PC-9 (cell line): ENCODE measurements around the gene PDCD1LG2. TPM values are rescaled to one million over a fixed set of nuclear protein-coding genes. Genes with fewer than 3 reads are reported as not detected.

Experiments used
- BruUV-seq: library from RNA; stranded (reverse); fragments of 400-500 nt; replicated peaks from 2 replicates; lab custom pipeline; 2021; lab: Mats Ljungman, UMichigan
- CTCF ChIA-PET: fragments of 300-600 bp; sonication (Branson Sonifier 250); formaldehyde crosslinking; loops from one replicate; lab custom pipeline; 2022; ENCODE audit warnings: antibody characterized with exemption; lab: Charles Lee
- POLR2A ChIA-PET: fragments of 300-600 bp; sonication (Branson Sonifier 250); formaldehyde crosslinking; loops from one replicate; lab custom pipeline; 2022; ENCODE audit warnings: antibody characterized with exemption; ENCODE audit not compliant: unreplicated experiment; lab: Charles Lee
- DNase-seq, 2 experiments: peaks; one replicate each; pipeline versions ENCODE4 v3.0.0 to v3.0.0-alpha.2; 2015 to 2022; ENCODE audit warnings: mixed read lengths in 1 of 2
- H2AFZ ChIP-seq: fragments of 200-600 bp; sonication (generic); 2 replicates; pipeline ENCODE4 v1.8.1; 2017; ENCODE audit warnings: antibody characterized with exemption
- H3F3A ChIP-seq: fragments of 200-600 bp; sonication (generic); 2 replicates; pipeline ENCODE4 v1.8.1; 2017; ENCODE audit warnings: antibody characterized with exemption, mild to moderate bottlenecking, low read depth; ENCODE audit not compliant: insufficient read depth
- H3K27ac ChIP-seq: fragments of 200-600 bp; sonication (generic); 2 replicates; pipeline ENCODE4 v1.6.1; 2016; ENCODE audit warnings: mixed run types
- H3K27me3 ChIP-seq: fragments of 200-600 bp; sonication (generic); 2 replicates; pipeline ENCODE4 v1.6.1; 2016; ENCODE audit warnings: low read depth, mixed run types; ENCODE audit not compliant: insufficient read depth
- H3K36me3 ChIP-seq: fragments of 200-600 bp; sonication (generic); 2 replicates; pipeline ENCODE4 v1.6.1; 2016; ENCODE audit warnings: low read depth, mixed run types
- H3K4me1 ChIP-seq: fragments of 200-600 bp; sonication (generic); replicated peaks from 2 replicates; pipeline ENCODE4 v1.6.1; 2016; ENCODE audit warnings: mixed run types; ENCODE audit not compliant: insufficient read depth
- H3K4me2 ChIP-seq: fragments of 200-600 bp; sonication (generic); 2 replicates; pipeline ENCODE4 v1.6.1; 2017; ENCODE audit warnings: mixed run types
- H3K4me3 ChIP-seq: fragments of 200-600 bp; sonication (generic); 2 replicates; pipeline ENCODE4 v1.6.1; 2016; ENCODE audit warnings: mixed run types
- H3K79me2 ChIP-seq: fragments of 200-600 bp; sonication (generic); 2 replicates; pipeline ENCODE4 v1.6.1; 2017; ENCODE audit warnings: low read depth, mixed run types
- H3K9me2 ChIP-seq: fragments of 200-600 bp; sonication (generic); 2 replicates; pipeline ENCODE4 v1.8.1; 2017; ENCODE audit warnings: mild to moderate bottlenecking; ENCODE audit not compliant: insufficient read depth
- H3K9me3 ChIP-seq: fragments of 200-600 bp; sonication (generic); 2 replicates; pipeline ENCODE4 v1.8.1; 2016; ENCODE audit warnings: low read depth; ENCODE audit not compliant: insufficient read depth
- H4K20me1 ChIP-seq: fragments of 200-600 bp; sonication (generic); 2 replicates; pipeline ENCODE4 v1.8.1; 2017; ENCODE audit not compliant: insufficient read depth
- EZH2 ChIP-seq: fragments of 200-600 bp; sonication (generic); IDR thresholded peaks from 2 replicates; pipeline ENCODE4 v1.8.0; 2017; ENCODE audit warnings: antibody characterized with exemption, low read depth
- intact Hi-C: fragments of 100-400 bp; cut with micrococcal nuclease; formaldehyde crosslinking; loops from one replicate; pipeline ENCODE4 v1.10.0; 2022; ENCODE audit not compliant: unreplicated experiment
- total RNA-seq: library from RNA; stranded (reverse); gene quantifications from 2 replicates; pipeline ENCODE4 v1.2.3, GENCODE V29; 2021
- TF ChIP-seq, protein P1 (sequence below): fragments of 200-600 bp; sonication (generic); conservative IDR thresholded peaks from 2 replicates; pipeline ENCODE4 v1.6.1; 2017; ENCODE audit warnings: mixed run types, antibody characterized with exemption, mild to moderate bottlenecking, moderate library complexity

Gene PDCD1LG2
- total RNA-seq, 1 experiment from 2014 or later = 1.4 TPM

DNA sequence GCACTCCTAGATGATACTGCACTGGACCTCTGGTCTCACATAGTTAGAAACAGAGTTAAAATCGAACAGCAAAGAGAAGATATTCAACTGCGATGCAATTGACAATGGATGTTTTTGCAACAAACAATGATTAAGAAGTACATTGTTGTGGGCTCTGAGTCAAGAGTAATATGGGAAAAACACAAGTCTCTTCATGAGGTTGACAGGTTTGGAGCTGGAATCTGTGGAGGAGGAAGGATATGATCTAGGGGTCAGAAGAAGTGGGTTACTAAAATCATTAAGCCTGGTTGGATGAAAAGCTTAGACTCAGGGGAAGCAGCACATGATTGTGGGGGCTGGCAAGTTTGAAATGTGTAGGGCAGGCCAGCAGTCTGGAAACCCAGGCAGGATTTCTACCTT lies 53.1 kb downstream of the PDCD1LG2 start:
- intact Hi-C loops = no loop called here
- Histone ChIP-seq H3K36me3 (no peaks in the 10 kb centered on the region), H3K27ac (no peak overlapping the region), H2AFZ (no peak overlapping the region), H3K4me3 (no peak overlapping the region), H3K4me2 (no peak overlapping the region), H3K27me3 (no peaks in the 10 kb centered on the region), H3K9me2 (no peaks in the 10 kb centered on the region), H3K4me1 (no peaks in the 10 kb centered on the region), H3F3A (no peaks in the 10 kb centered on the region), H3K9me3 (no peaks in the 10 kb centered on the region), H4K20me1 (no peaks in the 10 kb centered on the region), H3K79me2 (no peaks in the 10 kb centered on the region)
- no peak for DNase-seq
- CTCF ChIA-PET = no interaction called here
- BruUV-seq = no TSS peak
- TF ChIP-seq, protein P1, sequence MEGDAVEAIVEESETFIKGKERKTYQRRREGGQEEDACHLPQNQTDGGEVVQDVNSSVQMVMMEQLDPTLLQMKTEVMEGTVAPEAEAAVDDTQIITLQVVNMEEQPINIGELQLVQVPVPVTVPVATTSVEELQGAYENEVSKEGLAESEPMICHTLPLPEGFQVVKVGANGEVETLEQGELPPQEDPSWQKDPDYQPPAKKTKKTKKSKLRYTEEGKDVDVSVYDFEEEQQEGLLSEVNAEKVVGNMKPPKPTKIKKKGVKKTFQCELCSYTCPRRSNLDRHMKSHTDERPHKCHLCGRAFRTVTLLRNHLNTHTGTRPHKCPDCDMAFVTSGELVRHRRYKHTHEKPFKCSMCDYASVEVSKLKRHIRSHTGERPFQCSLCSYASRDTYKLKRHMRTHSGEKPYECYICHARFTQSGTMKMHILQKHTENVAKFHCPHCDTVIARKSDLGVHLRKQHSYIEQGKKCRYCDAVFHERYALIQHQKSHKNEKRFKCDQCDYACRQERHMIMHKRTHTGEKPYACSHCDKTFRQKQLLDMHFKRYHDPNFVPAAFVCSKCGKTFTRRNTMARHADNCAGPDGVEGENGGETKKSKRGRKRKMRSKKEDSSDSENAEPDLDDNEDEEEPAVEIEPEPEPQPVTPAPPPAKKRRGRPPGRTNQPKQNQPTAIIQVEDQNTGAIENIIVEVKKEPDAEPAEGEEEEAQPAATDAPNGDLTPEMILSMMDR = no peak
- no peak for TF ChIP-seq EZH2
- POLR2A ChIA-PET = no interaction called here

DNA sequence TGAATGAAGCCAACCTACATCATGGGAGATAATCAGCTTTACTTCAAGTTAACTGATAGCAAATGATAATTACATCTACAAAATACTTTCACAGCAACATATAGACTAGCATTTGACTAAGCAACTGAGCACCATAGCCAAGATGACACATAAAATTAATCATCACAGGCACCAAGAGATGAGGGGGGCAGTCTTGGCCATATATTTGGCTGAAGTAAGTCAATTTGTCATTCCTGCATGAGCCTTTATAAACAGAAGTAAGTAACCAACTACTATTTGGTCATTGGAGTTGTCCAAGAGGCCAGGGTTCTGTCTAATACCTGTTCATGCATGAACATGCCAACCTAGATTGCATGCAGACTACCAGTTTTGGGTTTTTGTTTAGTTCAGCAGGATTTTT lies 53.6 kb downstream of the PDCD1LG2 start:
- no peak overlapping the region for H3K27ac ChIP-seq
- no peak for TF ChIP-seq EZH2
- TF ChIP-seq, protein P1 = no peak
- H3K9me3 ChIP-seq = no peaks in the 10 kb centered on the region
- no peak overlapping the region for H3K4me2 ChIP-seq
- H4K20me1 ChIP-seq = no peaks in the 10 kb centered on the region
- H3K79me2 ChIP-seq = no peaks in the 10 kb centered on the region
- no TSS peak for BruUV-seq
- H3K4me3 ChIP-seq = no peak overlapping the region
- H3K36me3 ChIP-seq = no peaks in the 10 kb centered on the region
- intact Hi-C loops = no loop called here
- no peak for DNase-seq
- no peak overlapping the region for H2AFZ ChIP-seq
- H3K4me1 ChIP-seq = no peaks in the 10 kb centered on the region
- no peaks in the 10 kb centered on the region for H3K9me2 ChIP-seq
- POLR2A ChIA-PET = no interaction called here
- CTCF ChIA-PET = no interaction called here
- H3K27me3 ChIP-seq = no peaks in the 10 kb centered on the region
- H3F3A ChIP-seq = no peaks in the 10 kb centered on the region

DNA sequence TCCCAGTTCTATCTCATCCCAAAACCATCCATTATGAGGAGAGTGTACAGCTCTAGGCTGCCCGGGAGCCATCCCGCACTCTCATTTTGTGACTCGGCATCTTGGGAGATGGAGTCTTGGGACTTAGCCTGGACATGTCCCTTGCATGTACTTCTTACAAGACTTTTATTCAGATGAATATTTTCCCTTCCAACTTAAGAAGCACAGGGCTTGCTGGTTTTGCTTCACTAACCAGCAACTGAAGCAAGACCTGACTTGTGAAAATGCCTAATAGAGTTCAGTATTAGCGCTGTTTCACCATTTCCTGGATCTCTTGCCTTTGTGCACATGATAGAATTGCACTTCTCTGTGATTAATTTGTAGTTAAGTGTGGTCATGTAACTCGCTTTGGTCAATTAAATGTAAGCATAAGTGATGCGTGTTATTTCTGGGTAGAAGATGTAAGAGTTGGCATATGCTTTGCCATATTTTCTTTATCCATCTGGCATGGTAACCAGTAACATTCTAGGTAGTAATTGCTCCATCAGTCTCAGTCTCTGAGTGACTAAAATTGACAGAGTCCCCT lies 55.8 kb downstream of the PDCD1LG2 start:
- Histone ChIP-seq H2AFZ (no peak overlapping the region), H3K9me2 (no peaks in the 10 kb centered on the region), H3K9me3 (no peaks in the 10 kb centered on the region), H3K79me2 (no peaks in the 10 kb centered on the region), H3K36me3 (no peaks in the 10 kb centered on the region), H4K20me1 (no peaks in the 10 kb centered on the region), H3F3A (no peaks in the 10 kb centered on the region), H3K27me3 (no peaks in the 10 kb centered on the region), H3K4me2 (no peak overlapping the region), H3K4me3 (no peak overlapping the region), H3K27ac (no peak overlapping the region), H3K4me1 (no peaks in the 10 kb centered on the region)
- TF ChIP-seq, protein P1 = no peak
- TF ChIP-seq EZH2 = no peak
- intact Hi-C loops = no loop called here
- BruUV-seq = no TSS peak
- CTCF ChIA-PET = no interaction called here
- POLR2A ChIA-PET = no interaction called here
- no peak for DNase-seq
